ENCODE results near the gene IL17REL.
A peak's percentile ranks its signal among the peaks of the same experiment; 100 is the strongest.

The IL17REL gene

DNA sequence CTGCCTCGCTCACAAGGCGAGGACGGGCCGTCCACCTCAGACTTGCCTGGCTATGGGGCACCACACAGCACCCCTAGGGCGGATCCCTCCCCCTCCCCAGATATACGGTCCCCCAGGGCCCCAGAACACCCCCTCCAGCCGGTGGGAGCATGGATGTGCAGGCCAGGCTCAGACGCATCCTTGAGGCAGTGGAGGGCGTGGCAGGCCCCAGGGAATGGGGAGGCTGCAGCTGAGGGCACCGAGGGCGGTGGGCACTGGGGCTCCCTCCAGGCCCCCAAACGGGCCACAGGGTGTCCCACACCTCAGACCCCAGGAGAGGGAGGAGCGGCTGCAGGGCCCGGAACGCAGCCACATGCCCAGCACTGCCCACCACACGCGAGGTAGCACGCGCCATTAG lies 33.5 kb upstream of the IL17REL start:
- DNase-seq (ENCODE audit: low read depth): no peak

DNA sequence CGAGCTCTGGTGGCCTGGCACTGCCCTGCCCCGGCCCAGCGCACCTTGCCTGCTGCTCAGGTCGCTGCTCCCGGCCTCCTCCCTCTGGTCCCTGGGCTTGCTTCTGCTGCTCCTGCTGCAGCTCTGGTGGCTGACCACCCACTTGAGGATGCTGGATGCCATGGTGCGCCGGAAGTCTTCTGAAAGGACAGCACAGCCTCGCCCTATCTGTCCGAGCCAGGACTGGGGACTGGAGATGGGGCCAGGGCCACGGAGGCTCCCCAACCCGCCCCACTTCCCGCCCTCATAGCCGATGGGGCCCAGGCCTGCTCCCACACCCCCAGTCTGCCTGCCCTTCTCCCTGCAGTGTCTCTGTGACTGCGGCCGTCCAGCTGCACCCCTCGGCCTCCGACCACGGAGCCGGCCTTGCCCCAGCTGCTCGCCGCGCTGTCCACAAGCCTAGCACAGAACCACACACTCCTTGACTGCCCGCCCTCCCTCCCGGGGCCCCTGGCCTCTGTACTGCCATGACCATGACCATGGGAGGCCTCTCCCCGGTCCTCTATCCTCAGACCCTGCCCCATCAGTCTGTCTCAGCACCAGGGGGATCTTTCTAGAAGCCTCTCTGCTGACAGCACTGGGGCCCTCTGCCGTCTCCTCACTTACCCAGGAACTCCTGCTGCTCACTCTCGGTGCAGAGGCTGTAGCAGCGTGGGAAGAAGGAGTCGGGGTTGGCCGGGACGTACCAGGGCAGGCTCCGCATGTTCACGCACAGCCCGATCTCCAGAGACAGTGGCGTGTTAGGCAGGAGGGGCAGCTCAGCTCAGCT lies 32.9 kb upstream of the IL17REL start:
- DNase-seq (ENCODE audit: low read depth): no peak

DNA sequence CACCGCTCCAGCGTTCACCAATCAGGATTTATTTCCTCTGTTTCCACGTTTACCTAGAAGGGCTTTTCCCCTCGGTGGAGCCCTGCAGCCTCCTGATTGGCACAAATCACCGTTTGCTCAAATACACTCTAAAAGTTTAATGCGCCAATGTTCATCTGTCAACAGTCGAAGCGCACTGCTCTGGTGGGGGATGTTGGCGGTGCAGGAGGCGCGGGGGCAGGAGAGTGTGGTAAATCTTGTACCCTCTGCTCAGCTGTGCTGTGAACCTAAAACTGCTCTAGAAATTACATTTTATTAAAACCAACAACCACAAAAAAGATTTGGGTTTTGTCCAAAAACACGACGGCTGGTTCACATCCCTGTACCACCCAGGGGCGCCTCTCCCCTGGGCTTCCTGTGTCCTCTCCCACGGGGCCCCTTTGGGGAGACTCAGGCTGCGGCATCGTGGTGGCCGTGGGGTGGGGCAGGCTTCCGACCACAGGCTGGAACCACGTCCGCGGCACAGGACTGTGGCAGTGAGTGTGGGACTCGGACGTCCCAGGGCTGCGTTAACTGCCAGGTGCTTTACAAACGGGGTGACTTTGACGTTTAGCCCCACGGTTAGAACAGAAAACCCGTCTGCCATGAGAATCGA lies 32.0 kb upstream of the IL17REL start:
- no peak for DNase-seq (ENCODE audit: low read depth)

DNA sequence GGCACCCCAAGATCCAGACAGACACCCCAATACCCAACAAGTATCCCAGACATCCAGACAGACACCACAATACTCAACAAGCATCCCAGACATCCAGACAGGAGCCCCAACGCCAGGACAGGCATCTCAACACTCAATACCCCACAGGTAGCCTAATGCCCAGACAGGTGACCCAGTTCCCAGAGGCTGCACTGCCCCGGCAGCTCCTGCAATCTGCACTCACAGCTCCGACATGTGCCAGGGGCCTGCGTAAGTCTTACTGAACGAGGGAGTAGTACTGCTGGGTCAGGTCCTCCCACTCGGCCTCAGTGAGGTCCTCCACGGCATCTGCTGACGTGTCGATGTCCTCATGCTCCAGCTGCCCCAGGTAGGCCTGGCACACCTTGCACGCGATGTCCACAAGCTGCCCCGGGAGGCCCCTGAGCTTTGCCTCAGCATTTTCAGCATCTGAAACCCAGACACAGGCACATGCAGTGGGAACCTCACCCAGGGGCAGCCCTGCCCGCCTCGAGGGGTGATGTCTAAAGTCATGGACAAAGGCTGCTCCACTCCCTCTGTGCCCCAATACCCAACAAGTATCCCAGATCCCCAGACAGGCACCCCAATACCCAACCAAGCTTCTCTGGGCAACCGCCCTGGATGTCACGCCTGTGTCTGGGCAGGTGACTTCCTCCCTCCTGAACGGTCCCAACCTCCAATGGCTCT lies 28.9 kb upstream of the IL17REL start:
- DNase-seq (ENCODE audit: low read depth): no peak

DNA sequence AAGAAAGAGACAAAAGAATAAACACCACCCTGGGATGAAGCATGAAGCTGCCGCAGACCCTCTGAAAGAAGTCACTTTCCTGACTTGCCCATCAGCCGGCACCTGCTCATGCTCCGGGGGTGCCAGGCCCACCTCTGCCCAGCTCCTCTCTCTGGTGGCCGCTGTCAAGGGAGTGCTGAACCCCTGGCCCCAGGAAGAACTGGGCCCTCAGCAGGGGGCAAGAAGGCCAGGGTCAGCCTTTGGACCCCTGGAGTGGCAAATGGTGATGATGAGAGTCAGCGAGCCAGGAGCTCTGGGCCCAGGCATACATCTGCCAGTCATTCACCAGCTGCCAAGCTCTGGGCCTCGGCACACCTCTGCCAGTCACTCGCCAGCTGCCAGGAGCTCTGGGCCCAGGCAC lies 28.2 kb upstream of the IL17REL start:
- DNase-seq (ENCODE audit: low read depth): no peak

DNA sequence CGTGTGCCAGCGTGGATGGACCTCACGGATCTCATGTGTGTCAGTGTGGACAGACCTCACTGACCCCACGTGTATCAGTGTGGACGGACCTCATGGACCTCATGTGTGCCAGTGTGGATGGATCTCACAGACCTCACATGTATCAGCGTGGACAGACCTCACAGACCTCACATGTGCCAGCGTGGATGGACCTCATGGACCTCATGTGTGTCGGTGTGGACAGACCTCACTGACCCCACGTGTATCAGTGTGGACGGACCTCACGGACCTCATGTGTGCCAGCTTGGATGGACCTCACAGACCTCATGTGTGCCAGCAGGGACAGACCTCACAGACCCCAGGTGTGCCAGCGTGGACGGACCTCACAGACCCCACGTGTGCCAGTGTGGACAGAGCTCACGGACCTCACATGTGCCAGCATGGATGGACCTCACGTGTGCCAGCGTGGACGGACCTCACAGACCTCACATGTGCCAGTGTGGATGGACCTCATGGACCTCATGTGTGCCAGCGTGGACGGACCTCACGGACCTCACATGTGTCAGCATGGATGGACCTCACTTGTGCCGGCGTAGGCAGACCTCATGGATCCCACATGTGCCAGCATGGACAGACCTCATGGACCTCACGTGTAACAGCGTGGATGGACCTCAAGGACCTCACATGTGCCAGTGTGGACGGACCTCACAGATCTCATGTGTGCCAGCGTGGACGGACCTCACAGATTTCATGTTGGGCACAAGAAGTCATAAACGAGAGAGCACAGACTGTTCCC lies 27.3 kb upstream of the IL17REL start:
- DNase-seq (ENCODE audit: low read depth): no peak

DNA sequence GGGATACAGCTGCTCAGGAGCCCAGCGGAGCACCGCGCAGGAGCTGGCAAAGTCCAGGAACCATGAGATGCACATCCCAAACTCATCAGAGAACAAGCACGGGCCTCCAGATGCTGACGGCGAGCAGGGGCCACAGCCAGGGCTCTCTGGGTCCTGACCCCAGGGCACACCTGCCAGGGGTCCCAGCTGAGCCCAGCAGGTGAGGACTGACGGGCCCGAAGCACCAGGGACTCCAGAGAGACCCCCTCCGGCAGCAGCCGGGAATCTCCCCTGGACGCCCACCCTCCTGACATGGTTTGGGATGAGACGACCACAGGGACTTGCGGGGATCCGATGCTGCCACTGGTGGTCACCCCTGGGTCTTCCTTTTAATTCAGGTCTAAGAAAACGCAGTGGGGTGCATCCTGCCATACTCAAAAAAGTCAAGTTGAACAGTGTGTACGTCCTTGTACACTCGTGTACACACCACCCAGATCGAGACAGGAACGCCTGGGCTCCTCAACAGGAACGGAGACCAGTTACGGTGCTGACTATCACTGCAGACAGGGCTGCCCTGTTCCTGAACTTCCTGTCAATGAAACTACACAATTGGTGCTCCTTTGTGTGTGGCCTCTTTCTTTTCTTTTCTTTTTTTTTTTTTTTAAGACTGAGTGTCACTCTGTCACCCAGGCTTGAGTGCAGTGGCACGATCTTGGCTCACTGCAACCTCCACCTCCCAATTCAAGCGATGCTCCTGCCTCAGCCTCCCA lies 23.6 kb upstream of the IL17REL start:
- DNase-seq (ENCODE audit: low read depth): no peak

DNA sequence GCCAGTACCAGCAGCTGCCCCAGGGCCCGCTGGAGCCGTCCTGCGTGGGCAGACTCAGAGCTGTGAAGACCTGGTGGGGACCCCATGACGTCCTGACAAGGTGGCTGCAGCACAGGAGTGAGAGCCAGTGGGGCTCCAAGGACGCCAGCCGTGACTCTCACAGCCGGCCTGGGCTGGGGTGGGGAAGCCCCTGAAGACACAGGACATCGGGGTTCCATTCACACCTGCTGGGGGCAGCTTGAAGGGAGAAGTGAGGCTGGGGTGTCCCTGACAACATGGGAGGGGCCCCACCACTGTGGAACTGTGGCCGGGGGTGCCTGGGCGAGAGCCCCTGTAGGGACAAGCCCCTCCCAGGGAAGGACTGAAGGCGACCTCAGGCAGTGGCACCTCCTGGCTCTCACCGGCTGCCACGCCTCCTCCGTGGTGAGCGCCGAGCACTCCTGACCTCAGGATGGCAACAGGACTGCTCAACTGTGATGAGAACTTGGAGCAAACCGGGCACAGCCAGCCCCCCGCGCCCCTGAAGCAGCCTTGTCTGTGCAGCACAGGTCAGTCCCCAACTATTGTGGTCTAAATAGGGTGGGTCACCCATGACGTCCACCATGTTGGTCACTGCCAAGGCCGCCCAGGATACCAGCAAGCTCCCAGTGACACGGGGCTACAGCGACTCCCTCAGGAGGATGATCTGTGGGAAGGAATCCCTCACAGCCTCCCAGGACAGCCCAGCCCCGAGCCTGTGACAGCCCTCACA lies 22.7 kb upstream of the IL17REL start:
- DNase-seq (ENCODE audit: low read depth): no peak

DNA sequence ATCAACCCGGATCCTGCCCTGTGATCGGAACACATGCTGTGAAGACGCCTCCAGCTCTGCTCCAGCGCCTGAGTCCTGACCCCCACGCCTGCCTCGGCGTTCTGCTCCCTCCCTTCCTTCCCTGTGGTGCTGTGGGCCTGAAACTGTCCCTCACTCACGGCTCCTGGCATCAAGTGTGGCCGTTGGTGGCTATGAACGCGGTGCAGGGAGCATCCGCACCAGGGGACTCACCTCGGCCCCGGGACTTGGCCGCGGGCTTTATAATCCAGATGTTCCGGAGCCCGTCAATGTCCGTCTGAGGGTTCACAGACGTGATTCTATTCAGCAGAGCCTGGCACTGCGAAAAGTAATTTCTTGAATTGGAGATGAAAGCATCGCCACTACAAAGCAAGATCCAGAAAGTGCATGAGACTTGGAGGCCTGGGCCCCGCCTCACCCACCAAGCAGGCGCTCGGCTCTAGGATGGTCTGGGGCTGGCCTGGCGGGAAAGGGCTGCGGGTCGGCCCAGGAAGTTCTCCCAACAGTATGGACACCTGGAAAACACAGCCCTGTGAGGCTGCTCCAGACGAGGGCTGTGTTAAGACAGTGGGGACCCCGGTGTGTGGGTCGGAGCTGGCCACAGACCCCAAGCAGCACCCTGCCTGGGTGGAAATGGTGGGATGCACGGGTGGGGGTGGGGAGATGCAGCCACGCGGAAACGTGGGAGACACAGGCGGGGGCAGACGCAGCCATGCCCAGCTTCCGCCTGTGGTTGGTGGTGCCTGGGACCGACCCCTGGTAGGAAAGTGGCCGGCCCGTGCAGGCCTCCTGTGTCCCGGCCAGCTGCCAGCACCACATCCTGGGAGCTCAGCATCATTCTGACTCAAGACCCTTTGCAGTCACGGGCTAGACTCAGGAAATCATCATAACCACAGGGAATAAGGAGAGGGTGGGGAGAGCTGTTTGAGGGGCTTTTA lies 21.8 kb upstream of the IL17REL start:
- DNase-seq (ENCODE audit: low read depth): no peak

DNA sequence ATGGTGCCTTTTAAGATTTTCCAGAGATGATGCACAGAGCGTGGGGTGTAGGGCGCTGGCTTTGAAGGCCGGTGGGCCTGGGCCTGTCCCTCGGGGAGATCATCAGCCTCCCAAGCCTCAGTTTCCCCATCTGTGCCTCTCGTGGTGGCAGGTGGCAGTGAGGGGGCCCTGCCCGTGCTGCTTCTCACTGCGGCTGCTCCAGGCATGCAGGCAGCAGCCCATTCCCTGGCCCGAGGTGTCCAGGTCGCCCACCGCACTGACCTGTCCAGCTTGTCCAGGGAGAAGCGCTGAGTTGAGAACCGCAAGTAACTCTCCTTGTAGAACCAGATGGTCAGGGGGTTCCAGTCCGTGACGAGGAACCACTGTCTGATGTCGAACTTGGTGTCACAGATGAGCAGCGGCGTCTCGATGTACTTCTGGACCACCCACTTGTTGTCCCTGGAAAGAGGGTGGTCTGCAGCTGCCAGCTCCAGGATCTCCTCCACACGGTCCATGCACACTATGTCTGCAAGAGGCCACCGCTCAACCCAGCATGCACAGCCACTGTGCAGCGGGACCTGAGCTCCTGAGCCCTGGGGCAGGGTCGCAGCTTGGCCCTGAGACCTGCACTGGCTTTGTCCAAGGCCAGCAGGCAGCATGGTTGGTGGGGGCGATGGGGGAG lies 20.5 kb upstream of the IL17REL start:
- DNase-seq (ENCODE audit: low read depth): no peak

DNA sequence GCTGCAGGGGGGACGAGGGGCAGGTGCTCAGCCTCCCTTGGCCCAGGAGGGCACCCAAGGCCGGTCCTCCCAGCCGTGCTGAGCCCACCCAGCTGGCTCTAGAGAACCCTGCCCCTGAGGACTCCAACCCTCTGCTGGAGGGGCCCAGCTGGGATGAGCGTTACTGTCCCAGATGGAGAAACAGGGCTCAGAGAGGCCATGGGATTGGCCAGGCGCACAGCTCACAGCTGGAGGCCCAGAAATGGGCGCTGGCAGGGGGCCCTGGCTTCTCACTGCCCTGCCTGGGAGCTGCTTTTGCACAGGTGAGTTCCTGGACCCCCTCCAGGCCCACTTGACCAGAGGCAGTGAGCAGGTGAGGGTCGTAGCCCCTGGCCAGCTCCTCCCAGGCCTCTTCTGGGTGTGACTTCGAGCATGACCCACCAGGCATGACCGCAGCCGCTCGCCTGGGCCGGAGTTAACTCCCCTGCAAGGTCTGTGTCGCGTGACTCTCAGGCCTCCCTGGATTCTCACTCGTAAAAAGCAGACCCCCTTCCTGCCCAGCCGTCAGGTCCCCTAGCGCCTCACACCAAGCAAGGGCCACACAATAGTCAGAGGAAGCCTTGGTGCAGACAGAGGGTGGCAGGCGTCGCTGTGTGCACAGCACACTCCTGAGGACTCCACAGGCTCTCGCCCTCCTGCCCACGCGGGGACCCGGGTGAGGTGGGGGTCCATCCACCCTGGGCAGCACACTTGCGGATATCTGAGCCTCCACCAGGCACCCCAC lies 19.7 kb upstream of the IL17REL start:
- no peak for DNase-seq (ENCODE audit: low read depth)

DNA sequence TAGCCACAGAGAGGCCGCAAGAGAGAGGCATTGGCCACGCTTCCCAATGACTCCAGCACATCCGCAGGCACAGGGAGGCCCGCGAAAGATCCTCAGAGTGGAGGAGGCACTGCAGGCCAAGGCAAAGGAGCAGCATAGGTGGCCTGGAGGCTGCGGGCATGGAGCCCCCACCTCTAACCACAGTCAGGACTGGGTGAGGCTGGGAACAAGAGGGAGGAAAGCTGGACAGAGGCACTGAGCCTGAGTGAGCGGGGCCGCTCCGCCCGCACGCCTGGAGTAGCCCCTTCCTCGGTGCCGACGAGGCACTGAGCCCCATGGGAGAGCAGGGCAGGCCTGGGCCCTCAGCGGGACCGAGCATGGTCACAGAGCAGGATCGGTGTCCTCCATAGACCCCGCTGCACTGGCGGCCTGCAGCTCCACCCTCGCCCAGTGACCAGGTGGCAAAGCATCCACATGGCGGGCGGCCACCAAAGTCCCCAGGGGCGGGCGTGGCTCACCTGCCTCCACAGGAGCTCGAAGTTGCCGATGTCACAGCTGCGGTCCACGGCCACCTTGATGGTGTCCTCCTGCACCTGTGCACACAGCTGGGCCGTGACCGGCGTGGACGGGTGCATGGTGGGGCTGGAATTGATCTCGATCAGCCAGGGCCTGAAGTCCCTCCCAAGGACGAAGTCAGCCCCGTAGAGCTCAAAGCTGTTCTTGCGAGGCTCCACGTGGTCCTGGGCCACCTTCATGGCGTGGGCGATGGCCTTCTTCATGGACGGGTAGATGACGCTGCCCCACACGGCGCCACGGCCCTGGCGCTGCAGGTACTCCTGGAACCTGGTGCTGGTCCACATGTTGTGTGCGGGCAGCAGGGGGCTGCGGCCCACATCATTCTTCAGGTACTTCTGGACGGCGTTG lies 18.9 kb upstream of the IL17REL start:
- DNase-seq (ENCODE audit: low read depth): no peak

DNA sequence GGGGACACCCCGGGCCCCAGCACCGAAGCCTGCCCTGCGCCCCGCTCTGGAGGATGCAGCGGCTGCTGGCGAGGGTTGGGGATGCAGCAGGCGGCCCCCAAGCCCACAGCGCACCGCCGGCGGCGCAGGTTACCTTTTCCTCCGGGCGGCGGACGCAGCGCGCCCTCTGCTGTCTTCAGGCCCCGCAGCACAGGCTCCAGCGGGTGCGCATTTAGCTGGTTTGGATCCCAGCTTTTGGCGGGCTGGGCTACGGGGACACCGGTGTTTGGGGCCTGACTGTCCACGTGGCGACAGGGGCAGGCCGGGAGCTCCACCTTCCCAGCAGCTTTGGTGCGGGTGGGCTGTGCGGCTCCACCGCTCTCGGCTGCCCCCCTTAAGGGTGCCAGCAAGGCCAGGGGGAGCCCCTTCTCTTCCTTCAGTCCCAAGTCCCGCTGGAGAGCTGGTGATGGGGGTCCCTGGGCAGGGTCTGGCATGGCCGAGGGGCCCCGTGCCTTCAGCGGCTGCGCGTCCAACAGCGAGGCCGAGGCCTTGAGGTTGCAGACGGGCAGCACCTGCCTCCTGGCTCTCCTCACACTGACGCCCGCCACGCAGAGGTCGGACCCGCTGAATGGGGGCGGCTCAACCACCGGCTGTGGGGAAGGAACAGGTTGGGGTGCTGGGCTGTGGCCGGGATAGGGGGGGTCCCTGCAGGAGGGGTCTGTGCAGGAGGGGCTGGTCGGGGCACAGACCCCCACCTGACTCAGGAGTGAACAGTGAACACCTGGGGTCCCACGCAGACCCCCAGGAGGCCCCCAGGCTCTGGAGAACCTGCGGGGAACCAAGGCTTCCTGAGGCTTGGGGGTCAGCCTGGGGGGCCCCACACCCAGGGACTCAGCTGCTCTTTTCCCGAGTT lies 18.0 kb upstream of the IL17REL start:
- peak; percentile 87 for DNase-seq (ENCODE audit: low read depth)

DNA sequence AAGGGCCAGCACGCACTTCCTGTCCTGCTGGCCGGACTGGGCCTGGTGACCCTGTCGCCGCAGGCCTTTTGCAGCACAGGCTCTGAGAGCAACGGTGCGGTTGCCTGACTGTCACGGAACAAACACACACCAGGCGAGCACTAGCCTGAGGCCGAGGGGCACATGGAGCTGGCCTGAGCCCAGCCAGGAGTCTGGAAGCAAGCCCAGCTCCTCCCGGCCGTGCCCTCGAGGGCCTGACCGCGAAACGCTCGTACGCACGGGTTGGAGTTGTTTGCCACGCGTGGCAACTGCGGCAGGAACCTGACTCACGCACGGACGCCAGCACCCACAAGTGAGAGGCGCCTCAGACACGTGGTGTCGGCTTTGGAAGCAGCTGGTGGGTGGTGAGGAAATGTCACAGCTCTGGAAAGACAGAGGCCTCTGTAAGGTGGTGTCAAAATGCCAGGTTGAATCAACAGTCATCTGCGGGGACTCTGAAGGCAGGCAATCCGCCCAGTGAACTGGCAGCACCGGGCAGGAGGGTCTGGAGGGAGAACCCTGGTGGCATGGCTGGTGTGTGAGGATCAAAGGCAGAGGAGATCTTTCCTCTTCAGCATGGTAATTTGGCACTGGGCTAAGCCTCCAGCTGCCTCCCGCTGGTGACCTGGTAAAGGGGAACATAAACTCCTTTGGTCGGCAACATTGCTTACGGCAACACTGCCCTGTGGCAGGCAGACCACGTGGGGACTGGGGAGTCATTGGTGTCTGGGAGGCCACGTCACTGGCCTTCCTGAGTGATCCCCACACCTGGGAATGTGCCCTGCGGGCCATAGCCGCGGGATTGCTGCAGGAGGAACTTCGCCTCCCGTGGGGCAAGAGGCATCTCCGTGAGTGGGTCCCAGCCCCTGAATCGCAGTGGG lies 15.3 kb upstream of the IL17REL start:
- no peak for DNase-seq (ENCODE audit: low read depth)

DNA sequence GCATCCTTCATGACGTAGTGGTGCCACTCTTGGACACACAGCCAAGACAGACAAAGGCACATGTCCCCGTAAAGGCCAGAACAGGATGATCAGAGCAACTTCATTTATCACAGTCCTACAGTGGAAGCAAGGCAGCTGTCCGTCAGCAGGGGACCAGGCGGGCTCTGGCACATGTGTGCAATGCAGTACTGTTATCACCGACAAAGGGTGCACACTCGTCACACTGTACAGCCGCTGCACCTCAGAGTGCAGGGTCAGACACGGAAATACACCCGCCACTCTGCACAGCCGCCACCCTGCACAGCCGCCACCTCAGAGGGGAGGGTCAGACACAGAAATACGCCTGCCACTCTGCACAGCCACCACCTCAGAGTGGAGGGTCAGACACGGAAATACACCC lies 13.4 kb upstream of the IL17REL start:
- DNase-seq (ENCODE audit: low read depth): no peak

All from activated T-cell treated with anti-CD3 and anti-CD28 coated beads for 48 hours (primary cell).